Measurements from ENCODE around the gene PIWIL1.

GRCh38 chr12:130290114-130290513 lies 47.6 kb upstream of the PIWIL1 start:
- no peak for TF ChIP-seq CTCF (IDR thresholded peaks at IDR 0.05; ENCODE audit: borderline replicate concordance, extremely low read depth, low read length, poor library complexity, severe bottlenecking)
- no peak for TF ChIP-seq EZH2 (IDR thresholded peaks at IDR 0.05; ENCODE audit: borderline replicate concordance, low read depth, low read length, severe bottlenecking)
